ENCODE measurements around the gene NDUFAF8. TPM values are rescaled to one million over a fixed set of nuclear protein-coding genes. Genes with fewer than 3 reads are reported as not detected.

Gene NDUFAF8
- polyA plus RNA-seq, 1 donor from 2014 or later = 76.4 TPM

DNA sequence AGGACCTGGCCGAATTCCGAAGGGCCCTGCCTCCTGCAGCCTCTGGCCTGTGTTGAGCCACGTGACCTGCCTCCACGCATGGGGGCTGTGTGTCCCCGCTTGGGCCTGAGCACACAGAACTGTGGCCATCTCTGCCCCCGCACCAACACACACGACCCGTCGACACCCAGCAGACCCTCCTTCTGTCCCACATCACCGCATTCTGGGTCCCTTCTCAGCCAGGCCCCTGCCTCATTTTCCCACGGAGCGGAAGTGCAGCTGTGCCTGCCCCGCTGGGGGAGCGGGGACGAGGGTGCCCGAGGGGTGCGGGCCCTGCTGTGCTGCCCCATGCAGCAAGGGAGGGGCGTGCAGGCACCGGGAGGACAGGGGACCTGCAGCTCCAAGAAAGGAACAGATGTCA is 18.4 kb downstream of the NDUFAF8 start:
- Histone ChIP-seq H3K9me2 (ENCODE audit: insufficient read depth, low read length) (no peaks in the 10 kb centered on the region), H3K27ac (ENCODE audit: low read length) (no peak overlapping the region), H3K9ac (ENCODE audit: low read length) (no peak overlapping the region), H4K20me1 (ENCODE audit: insufficient read depth) (no peaks in the 10 kb centered on the region), H3F3A (ENCODE audit: insufficient read depth, low read length, poor library complexity, severe bottlenecking) (no peaks in the 10 kb centered on the region), H3K27me3 (ENCODE audit: insufficient read depth, low read depth, low read length) (no peaks in the 10 kb centered on the region), H3K9me3 (ENCODE audit: low read length) (no peaks in the 10 kb centered on the region), H3K36me3 (ENCODE audit: insufficient read depth, low read length) (no peaks in the 10 kb centered on the region), H2AFZ (ENCODE audit: low read depth, low read length) (no peak overlapping the region), H3K4me2 (ENCODE audit: low read length) (no peak overlapping the region), H3K4me3 (ENCODE audit: low read length) (no peak overlapping the region), H3K79me2 (replicated peaks; ENCODE audit: insufficient read depth, low read length) (no peaks in the 10 kb centered on the region)
- TF ChIP-seq EP300 (conservative IDR thresholded peaks at IDR 0.05; ENCODE audit: poor library complexity, severe bottlenecking) (no peak), POLR2AphosphoS5 (IDR thresholded peaks at IDR 0.05) (no peak), TAF1 (IDR thresholded peaks at IDR 0.05; ENCODE audit: low read depth) (no peak), SMC3 (conservative IDR thresholded peaks at IDR 0.05; ENCODE audit: poor library complexity) (no peak), EZH2 (IDR thresholded peaks at IDR 0.05; ENCODE audit: borderline replicate concordance, insufficient read depth, low read length, poor library complexity, severe bottlenecking) (no peak), MXI1 (conservative IDR thresholded peaks at IDR 0.05; ENCODE audit: poor library complexity, severe bottlenecking) (no peak)
- TF ChIP-seq, protein P1, sequence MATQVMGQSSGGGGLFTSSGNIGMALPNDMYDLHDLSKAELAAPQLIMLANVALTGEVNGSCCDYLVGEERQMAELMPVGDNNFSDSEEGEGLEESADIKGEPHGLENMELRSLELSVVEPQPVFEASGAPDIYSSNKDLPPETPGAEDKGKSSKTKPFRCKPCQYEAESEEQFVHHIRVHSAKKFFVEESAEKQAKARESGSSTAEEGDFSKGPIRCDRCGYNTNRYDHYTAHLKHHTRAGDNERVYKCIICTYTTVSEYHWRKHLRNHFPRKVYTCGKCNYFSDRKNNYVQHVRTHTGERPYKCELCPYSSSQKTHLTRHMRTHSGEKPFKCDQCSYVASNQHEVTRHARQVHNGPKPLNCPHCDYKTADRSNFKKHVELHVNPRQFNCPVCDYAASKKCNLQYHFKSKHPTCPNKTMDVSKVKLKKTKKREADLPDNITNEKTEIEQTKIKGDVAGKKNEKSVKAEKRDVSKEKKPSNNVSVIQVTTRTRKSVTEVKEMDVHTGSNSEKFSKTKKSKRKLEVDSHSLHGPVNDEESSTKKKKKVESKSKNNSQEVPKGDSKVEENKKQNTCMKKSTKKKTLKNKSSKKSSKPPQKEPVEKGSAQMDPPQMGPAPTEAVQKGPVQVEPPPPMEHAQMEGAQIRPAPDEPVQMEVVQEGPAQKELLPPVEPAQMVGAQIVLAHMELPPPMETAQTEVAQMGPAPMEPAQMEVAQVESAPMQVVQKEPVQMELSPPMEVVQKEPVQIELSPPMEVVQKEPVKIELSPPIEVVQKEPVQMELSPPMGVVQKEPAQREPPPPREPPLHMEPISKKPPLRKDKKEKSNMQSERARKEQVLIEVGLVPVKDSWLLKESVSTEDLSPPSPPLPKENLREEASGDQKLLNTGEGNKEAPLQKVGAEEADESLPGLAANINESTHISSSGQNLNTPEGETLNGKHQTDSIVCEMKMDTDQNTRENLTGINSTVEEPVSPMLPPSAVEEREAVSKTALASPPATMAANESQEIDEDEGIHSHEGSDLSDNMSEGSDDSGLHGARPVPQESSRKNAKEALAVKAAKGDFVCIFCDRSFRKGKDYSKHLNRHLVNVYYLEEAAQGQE (IDR thresholded peaks at IDR 0.05; ENCODE audit: borderline replicate concordance) = no peak

DNA sequence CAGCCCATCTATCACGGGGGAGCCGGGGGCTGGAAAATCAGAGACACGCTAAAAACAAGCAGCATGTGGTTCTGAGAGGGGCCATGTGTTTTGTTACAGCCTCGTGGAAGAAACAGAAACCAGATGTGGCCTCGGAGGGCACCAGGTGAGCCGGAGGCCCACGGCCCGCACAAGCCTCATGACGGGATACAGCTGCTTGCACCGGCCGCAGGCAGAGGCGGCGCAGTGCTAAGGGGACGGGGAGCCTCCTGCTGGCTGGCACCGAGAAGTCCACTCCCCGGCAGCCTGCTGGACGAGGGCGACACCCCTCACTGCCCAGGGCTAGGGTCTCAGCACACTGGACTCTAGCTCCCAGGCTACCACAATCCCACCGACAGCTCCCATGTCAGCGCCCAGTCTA is 19.2 kb downstream of the NDUFAF8 start:
- no peak overlapping the region for H2AFZ ChIP-seq (ENCODE audit: low read depth, low read length)
- no peaks in the 10 kb centered on the region for H3K9me3 ChIP-seq (ENCODE audit: low read length)
- no peaks in the 10 kb centered on the region for H3F3A ChIP-seq (ENCODE audit: insufficient read depth, low read length, poor library complexity, severe bottlenecking)
- no peak overlapping the region for H3K27ac ChIP-seq (ENCODE audit: low read length)
- TF ChIP-seq, protein P2, sequence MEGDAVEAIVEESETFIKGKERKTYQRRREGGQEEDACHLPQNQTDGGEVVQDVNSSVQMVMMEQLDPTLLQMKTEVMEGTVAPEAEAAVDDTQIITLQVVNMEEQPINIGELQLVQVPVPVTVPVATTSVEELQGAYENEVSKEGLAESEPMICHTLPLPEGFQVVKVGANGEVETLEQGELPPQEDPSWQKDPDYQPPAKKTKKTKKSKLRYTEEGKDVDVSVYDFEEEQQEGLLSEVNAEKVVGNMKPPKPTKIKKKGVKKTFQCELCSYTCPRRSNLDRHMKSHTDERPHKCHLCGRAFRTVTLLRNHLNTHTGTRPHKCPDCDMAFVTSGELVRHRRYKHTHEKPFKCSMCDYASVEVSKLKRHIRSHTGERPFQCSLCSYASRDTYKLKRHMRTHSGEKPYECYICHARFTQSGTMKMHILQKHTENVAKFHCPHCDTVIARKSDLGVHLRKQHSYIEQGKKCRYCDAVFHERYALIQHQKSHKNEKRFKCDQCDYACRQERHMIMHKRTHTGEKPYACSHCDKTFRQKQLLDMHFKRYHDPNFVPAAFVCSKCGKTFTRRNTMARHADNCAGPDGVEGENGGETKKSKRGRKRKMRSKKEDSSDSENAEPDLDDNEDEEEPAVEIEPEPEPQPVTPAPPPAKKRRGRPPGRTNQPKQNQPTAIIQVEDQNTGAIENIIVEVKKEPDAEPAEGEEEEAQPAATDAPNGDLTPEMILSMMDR (IDR thresholded peaks at IDR 0.05; ENCODE audit: poor library complexity, severe bottlenecking) = no peak
- TF ChIP-seq SMC3 (conservative IDR thresholded peaks at IDR 0.05; ENCODE audit: poor library complexity) = no peak
- TF ChIP-seq RAD21 (conservative IDR thresholded peaks at IDR 0.05) = no peak
- no peak for TF ChIP-seq TAF1 (IDR thresholded peaks at IDR 0.05; ENCODE audit: low read depth)
- TF ChIP-seq POLR2AphosphoS5 (IDR thresholded peaks at IDR 0.05) = no peak
- TF ChIP-seq MXI1 (conservative IDR thresholded peaks at IDR 0.05; ENCODE audit: poor library complexity, severe bottlenecking) = no peak
- TF ChIP-seq, protein P1 (IDR thresholded peaks at IDR 0.05; ENCODE audit: borderline replicate concordance) = no peak
- no peaks in the 10 kb centered on the region for H3K9me2 ChIP-seq (ENCODE audit: insufficient read depth, low read length)
- no peaks in the 10 kb centered on the region for H3K79me2 ChIP-seq (replicated peaks; ENCODE audit: insufficient read depth, low read length)
- H3K4me3 ChIP-seq (ENCODE audit: low read length) = no peak overlapping the region
- no peaks in the 10 kb centered on the region for H3K27me3 ChIP-seq (ENCODE audit: insufficient read depth, low read depth, low read length)
- H4K20me1 ChIP-seq (ENCODE audit: insufficient read depth) = no peaks in the 10 kb centered on the region
- no peak overlapping the region for H3K9ac ChIP-seq (ENCODE audit: low read length)
- no peak overlapping the region for H3K4me2 ChIP-seq (ENCODE audit: low read length)
- no peaks in the 10 kb centered on the region for H3K36me3 ChIP-seq (ENCODE audit: insufficient read depth, low read length)

Measured in neural cell (in vitro differentiated cells).